Activated CD4-positive, alpha-beta T cell treated with anti-CD3 and anti-CD28 coated beads, Interleukin-2, amount 50 U/mL, for 4 hours (primary cell): ENCODE results near the gene UBA1.

Source experiments
- DNase-seq, 2 experiments: peaks; one replicate each; pipeline ENCODE4 v3.0.0-alpha.2; 2020

The UBA1 gene

GRCh38 chrX:47170861-47171692, 22.6 kb upstream of the UBA1 start:
- DNase-seq: no peak

GRCh38 chrX:47171996-47172395, 21.6 kb upstream of the UBA1 start:
- no peak for DNase-seq

- no peak for DNase-seq
Measured at GRCh38 chrX:47172549-47172948, 21.1 kb upstream of the UBA1 start.

DNA sequence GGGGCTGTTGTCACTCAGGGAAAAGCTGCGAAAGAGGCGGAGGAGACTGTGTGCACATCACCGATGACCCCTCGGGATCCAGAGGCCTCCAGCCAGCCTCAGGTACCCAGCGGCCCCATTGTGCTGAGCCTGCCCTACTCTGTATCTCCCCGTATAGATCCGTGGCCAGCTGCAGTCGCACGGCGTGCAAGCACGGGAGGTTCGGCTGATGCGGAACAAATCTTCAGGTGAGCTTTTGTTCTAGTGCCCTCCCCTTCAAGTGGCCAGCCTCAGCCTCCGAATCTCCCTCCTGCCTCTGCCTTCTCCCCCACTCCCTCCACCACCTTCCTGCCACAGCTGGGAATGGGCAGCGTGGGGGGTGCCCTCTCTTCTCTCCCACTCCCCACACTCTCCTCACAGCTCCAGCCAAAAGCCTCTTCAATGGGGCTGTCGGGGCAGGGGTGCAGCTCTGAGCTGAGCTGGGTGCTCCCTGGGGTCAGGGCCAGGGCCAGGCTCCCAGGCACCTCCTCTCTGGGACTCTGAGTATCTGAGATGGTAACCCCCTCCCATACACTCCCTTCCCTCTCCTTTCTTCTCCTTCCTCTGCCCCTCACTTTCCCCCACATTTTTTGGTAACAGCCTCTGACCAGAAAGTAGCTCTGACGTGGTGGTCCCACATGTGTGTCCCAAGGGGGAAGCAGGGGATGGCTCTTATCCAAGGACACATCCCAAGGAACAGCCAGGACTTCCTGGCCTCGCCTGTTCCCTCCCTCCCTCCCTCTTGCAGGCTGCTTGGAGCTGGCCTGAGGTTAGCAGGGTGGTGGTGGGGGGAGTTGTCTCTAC, 20.4 kb upstream of the UBA1 start:
- no peak for DNase-seq

- no peak for DNase-seq
Measured at GRCh38 chrX:47174376-47174775, 19.3 kb upstream of the UBA1 start.

DNA sequence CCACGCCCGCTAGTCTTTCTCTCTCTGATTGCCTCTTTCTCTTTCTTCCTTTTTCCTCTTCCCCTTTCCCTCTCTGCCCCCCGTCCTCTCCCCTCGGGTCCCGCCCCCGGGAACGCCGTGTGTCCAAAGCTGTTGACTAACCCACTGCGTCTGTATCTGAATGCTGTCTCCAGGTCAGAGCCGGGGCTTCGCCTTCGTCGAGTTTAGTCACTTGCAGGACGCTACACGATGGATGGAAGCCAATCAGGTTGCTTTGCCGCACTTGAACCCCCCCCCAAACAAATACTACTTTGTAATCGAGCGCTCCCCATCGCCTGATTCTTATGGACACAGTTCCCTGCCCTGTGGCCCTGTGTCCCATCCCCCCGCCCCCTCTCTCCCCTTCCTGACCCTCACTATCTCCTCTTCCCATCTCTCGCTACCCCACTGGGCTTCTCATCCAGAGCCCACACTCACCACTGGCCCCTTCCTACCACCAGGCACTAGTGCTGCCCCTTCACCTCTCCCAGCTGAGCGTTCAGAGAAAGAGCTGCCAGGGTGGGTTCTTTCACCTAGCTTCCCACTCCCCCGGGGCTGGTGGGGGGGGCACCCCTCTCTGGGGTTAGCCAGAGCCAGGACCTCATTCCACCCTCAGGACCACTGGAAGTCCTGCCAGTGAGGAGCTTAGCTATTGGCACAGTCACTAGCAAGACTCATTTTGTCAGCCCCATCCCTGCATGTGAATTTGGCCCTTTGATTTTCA, 18.6 kb upstream of the UBA1 start:
- no peak for DNase-seq

DNA sequence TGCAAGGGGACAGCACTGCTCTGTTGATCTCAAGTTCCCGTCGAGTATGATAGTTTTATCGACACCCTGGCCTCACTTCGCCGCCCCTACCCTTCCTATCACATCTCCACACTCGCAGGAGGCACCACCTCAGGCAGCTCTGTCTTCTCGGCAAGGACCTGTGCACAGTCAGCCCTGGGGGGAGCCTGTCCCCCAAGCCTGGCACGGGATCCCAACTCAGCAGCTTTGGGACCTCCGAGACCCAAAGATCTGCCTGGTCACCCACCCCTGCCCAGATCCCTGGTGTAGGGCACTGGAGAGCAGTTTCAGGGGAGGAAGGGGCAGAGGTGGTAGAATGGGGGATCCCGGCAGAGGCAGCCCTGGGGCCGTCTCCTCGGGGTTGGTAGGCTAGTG, 18.0 kb upstream of the UBA1 start:
- DNase-seq: no peak

GRCh38 chrX:47176101-47176740, 17.4 kb upstream of the UBA1 start:
- no peak for DNase-seq

DNA sequence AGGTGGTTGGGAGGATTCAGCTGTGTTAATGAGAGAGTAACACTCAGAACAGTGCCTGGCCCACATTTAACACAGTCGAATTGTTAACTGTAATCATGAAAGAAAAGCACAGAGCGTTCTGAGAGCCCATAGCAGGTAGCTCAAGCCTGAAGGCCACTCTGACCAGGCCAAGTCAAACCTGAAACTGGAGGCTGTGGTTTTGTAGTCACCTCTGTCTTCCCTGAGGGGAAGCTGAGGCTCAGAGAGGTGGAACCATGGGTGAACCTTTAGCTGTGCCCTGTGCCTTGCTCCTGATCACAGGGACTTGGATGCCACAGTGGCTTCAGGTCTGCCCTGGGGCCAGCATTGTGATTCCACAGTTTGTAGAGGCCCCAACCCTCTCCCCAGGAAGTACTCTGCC, 16.6 kb upstream of the UBA1 start:
- DNase-seq: no peak

DNA sequence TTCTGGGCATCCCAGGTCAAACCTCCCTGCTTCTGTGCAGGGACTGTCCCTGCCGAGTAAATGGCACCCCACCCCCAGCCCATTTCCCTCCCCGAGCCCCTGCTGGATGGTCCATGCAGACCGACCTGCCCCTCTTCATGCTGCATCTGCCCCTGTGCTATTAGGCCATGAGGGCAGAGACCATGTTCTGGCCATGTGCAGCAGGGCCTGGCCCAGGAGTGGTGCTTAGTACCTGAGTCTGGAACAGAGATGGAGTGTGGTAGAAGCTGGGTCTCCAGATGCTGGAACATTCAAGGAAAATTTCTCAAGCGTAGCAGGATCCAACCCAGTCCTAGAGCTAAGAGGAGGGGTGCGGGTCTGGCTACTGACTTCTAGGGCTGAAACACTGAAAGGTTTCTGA, 15.3 kb upstream of the UBA1 start:
- no peak for DNase-seq

DNA sequence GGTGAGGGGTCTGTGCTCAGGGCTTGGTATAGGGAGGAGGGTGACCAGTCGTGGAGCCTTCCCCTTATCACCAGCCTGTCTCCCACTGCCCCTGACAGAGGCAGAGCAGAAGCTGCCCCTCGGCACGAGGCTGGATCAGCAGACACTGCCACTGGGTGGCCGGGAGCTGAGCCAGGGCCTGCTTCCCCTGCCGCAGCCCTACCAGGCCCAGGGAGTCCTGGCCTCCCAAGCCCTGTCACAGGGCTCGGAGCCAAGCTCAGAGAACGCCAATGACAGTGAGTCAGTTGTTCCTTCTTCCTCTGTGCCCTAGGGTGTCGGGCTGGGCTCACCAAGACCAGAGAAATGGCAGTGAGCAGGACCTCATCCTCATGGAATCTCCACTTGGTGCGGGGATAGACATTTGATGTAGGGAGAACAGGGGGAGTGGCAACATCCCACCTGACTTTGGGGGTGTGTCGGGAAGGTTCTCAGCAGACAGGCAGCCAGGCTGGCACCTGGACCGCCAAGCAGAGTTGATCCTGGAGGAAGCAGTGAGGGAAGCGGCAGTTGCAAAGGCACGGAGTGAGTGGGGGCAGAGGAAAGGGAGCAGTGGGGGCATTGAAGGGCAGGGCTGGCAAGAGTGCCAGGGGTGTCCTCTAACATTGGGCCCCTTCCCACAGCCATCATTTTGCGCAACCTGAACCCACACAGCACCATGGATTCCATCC, 14.3 kb upstream of the UBA1 start:
- DNase-seq: no peak

GRCh38 chrX:47179928-47180255, 13.7 kb upstream of the UBA1 start:
- no peak for DNase-seq

- DNase-seq: no peak
Measured at GRCh38 chrX:47180346-47180745, 13.3 kb upstream of the UBA1 start.

GRCh38 chrX:47181301-47181700, 12.3 kb upstream of the UBA1 start:
- no peak for DNase-seq

- no peak for DNase-seq
Measured at GRCh38 chrX:47182106-47182700, 11.4 kb upstream of the UBA1 start.

DNA sequence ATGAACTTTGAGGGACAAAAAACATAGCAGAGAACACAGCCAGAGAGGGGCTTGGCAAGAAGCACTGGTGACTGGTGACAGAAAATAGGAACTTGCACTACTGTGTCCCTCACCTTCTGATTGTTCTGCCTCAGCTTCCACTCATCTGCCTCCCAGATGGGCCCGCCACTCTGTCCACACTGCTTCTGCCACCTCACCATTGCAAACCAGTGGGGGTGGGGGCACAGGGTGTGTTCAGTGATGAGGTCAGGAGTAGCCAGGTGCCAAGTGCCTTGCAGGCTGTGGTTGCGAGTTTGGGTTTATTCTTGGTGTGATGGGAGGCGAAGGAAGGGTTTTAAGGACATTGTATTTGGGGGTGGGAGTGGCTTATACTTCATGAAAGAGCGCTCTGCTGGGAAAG, 9.1 kb upstream of the UBA1 start:
- DNase-seq: no peak

- DNase-seq: no peak
Measured at GRCh38 chrX:47185241-47185640, 8.4 kb upstream of the UBA1 start.

DNA sequence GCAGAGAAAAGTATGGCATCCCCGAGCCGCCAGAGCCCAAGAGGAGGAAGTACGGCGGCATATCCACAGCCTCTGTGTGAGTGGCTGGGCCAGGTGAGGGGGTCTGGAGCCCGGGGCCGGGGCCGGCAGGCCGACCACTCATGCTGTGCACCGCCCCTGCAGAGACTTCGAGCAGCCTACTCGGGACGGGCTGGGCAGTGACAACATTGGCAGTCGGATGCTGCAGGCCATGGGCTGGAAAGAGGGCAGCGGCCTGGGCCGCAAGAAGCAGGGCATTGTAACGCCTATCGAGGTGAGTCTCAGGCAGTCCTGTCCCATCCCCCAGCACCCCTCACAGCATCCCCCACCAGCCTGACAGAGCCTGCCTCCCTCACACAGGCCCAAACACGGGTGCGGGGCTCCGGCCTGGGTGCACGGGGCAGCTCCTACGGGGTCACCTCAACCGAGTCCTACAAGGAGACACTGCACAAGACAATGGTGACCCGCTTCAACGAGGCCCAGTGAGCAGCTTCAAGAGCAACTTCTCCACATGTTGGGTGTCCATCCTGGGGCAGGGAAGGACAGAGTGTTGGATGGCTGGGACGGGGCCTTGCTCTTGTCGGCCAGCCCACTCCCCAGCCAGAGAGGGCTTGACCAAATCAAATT, 7.4 kb upstream of the UBA1 start:
- DNase-seq: no peak

DNA sequence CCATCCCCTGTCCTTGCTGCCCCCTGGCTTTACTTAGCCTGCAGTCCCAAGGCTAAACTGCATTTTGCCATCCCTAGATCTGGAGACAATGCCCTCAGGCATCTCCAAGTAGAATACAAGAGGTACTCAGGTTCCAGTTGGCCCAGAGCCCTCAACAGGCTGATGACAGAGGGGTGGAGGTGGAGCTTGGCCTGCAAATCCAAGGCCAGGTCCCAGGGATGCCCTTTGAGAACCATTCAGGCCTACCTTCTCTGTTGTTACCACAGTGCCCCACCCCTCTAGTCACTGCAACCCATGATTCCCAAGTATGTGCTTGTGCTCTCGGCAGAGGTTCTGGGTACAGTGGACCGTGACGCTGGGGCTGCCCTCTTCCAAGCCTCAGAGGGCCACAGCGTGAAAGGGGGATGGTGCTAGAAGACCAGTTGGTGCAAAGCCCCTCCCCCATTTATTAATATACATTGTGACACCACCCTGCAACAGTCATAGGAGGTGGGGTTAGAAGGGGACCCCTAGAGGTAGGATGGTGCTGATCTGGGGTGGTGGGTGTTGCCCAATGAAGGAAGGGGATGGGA, 6.4 kb upstream of the UBA1 start:
- DNase-seq: no peak

- no peak for DNase-seq
Measured at GRCh38 chrX:47189906-47190305, 3.7 kb upstream of the UBA1 start.
